ENCODE measurements around the gene POF1B.
A peak's percentile ranks its signal among the peaks of the same experiment; 100 is the strongest.

The POF1B gene

GRCh38 chrX:85243761-85244449, 135.6 kb downstream of the POF1B start, which contains the start of the genes SATL1 and ZNF711:
Gene SATL1, minus strand, starts transcription at chrX:85243779. Its CDS starts 134,811 bp downstream, at chrX:85108968.
Gene ZNF711, plus strand, starts transcription at chrX:85243991. Its CDS starts 3,582 bp downstream, at chrX:85247573.
- peak; percentile 38 to 45 for DNase-seq (ENCODE audit: low read depth in 2 of 2)

DNA sequence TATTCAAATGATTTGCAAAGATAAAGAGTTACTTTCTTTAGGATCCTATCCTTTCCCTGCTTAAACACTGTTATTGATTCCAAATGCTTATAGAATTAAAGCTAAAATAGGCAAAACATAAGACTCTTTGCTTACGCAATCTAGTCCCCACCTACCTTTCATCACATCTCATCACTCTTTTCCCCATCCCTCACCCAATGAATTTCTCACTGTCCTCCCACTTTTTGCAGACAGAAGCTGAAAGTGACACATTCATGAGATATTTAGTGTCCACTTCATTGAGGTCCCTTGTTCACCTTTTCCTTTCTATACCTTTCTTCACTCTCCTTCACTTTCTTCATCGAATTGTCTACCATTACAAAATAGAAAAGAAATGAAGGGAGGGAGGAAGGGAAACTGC, 136.3 kb downstream of the POF1B start:
- no peak for DNase-seq (ENCODE audit: low read depth in 2 of 2)

Data from fibroblast of skin of left biceps (primary cell).